Measurements from ENCODE around the gene C2CD4A. TPM values are rescaled to one million over a fixed set of nuclear protein-coding genes. Genes with fewer than 3 reads are reported as not detected.

Gene C2CD4A
- total and polyA plus RNA-seq, 4 donors = under 0.01 to 0.02 TPM; not detected in 2

GRCh38 chr15:62059108-62059815 is 7.5 kb upstream of the C2CD4A start (continued):
- no peak for TF ChIP-seq ZBTB33 (IDR thresholded peaks at IDR 0.05)

GRCh38 chr15:62059816-62060112 is 7.0 kb upstream of the C2CD4A start:
- TF ChIP-seq TAF1 (conservative IDR thresholded peaks at IDR 0.05) (no peak), SP1 (IDR thresholded peaks at IDR 0.05) (peak; percentile 8), HNF4A (conservative IDR thresholded peaks at IDR 0.05) (no peak), CTCF (IDR thresholded peaks at IDR 0.05; ENCODE audit: low read depth, low read length, missing input control) (no peak), JUND (IDR thresholded peaks at IDR 0.05) (no peak), FOXA2 (IDR thresholded peaks at IDR 0.05) (no peak), MAX (IDR thresholded peaks at IDR 0.05) (peak; percentile 8), RXRA (IDR thresholded peaks at IDR 0.05) (no peak), YY1 (IDR thresholded peaks at IDR 0.05) (no peak), GABPA (IDR thresholded peaks at IDR 0.05 in 1 of 2, conservative IDR thresholded peaks at IDR 0.05 in 1 of 2) (no peak)
- under 1% methylated on average over 19 of the region's 19 CpGs for WGBS
- peak overlapping the region; percentile 94 to 97 for H3K27ac ChIP-seq (ENCODE audit: low read depth in 1 of 2, low read length in 2 of 2)
- H3K9ac ChIP-seq (ENCODE audit: low read depth in 1 of 2, low read length in 2 of 2) = peak overlapping the region; percentile 79 to 92
- peak; percentile 58 for DNase-seq (ENCODE audit: low spot score)
- no peaks in the 10 kb centered on the region for H3K36me3 ChIP-seq (ENCODE audit: control insufficient read depth in 4 of 4, insufficient read depth in 3 of 4, low read depth in 1 of 4, low read length in 3 of 4)
- H3K27me3 ChIP-seq (ENCODE audit: control insufficient read depth in 4 of 4, insufficient read depth in 4 of 4, low read length in 3 of 4) = no peaks in the 10 kb centered on the region
- peaks cover 0 to 15% (median 2%) of the 10 kb centered on the region in 4 donors for H3K4me1 ChIP-seq (ENCODE audit: control insufficient read depth in 4 of 4, insufficient read depth in 4 of 4, low read length in 3 of 4)
- no peaks in the 10 kb centered on the region for H3K9me3 ChIP-seq (ENCODE audit: control insufficient read depth in 4 of 4, low read length in 3 of 4)
- H3K4me3 ChIP-seq (ENCODE audit: low read depth in 1 of 3, low read length in 3 of 3) = peak overlapping the region; percentile 80 to 93 (median 84)

GRCh38 chr15:62060113-62060895 is 6.5 kb upstream of the C2CD4A start, which contains the start of gene VPS13C:
TSS of gene VPS13C (minus strand) at chr15:62060447. CDS start at chr15:62060374, 73 bp downstream.
- Histone ChIP-seq H3K36me3 (ENCODE audit: control insufficient read depth in 4 of 4, insufficient read depth in 3 of 4, low read depth in 1 of 4, low read length in 3 of 4) (no peaks in the 10 kb centered on the region), H3K27ac (ENCODE audit: low read depth in 1 of 2, low read length in 2 of 2) (peak within 1 kb of the TSS; percentile 94 to 97), H3K9me3 (ENCODE audit: control insufficient read depth in 4 of 4, low read length in 3 of 4) (no peaks in the 10 kb centered on the region), H3K4me3 (ENCODE audit: low read depth in 1 of 3, low read length in 3 of 3) (peak within 1 kb of the TSS; percentile 80 to 93 (median 84)), H3K27me3 (ENCODE audit: control insufficient read depth in 4 of 4, insufficient read depth in 4 of 4, low read length in 3 of 4) (no peaks in the 10 kb centered on the region), H3K9ac (ENCODE audit: low read depth in 1 of 2, low read length in 2 of 2) (peak within 1 kb of the TSS; percentile 79 to 92), H3K4me1 (ENCODE audit: control insufficient read depth in 4 of 4, insufficient read depth in 4 of 4, low read length in 3 of 4) (peaks cover 0 to 15% (median 2%) of the 10 kb centered on the region in 4 donors)
- DNase-seq (ENCODE audit: low spot score) = peak; percentile 85
- under 1% methylated on average over 73 of the region's 73 CpGs for WGBS
- no peak for TF ChIP-seq REST (IDR thresholded peaks at IDR 0.05)
- no peak for TF ChIP-seq ZBTB33 (IDR thresholded peaks at IDR 0.05)
- TF ChIP-seq YY1 (IDR thresholded peaks at IDR 0.05) = peak; percentile 8
- peak; percentile 78 for TF ChIP-seq CTCF (IDR thresholded peaks at IDR 0.05; ENCODE audit: low read depth, low read length, missing input control)
- no peak for TF ChIP-seq ATF3 (IDR thresholded peaks at IDR 0.05)
- peak; percentile 58 for TF ChIP-seq SP1 (IDR thresholded peaks at IDR 0.05)
- no peak for TF ChIP-seq TAF1 (conservative IDR thresholded peaks at IDR 0.05)
- TF ChIP-seq EGR1 (IDR thresholded peaks at IDR 0.05; ENCODE audit: low read depth in 2 of 2) = peak; percentile 62 to 85
- TF ChIP-seq HNF4G (IDR thresholded peaks at IDR 0.05) = no peak
